ENCODE measurements around the gene CCDC121. TPM values are rescaled to one million over a fixed set of nuclear protein-coding genes. Genes with fewer than 3 reads are reported as not detected.

The CCDC121 gene
- total and polyA plus RNA-seq, 10 of the 15 experiments (the other 5 are each of a cell fraction or from before 2014, with no cell fraction given) = 0.34 to 1.2 (median 0.63) TPM

- BruUV-seq (replicated peaks) = no TSS peak
- Histone ChIP-seq H3K4me3 (no peak overlapping the region), H3K79me2 (ENCODE audit: control insufficient read depth, insufficient read depth, low read length) (no peaks in the 10 kb centered on the region), H3K4me1 (ENCODE audit: control insufficient read depth, insufficient read depth, low read length) (no peaks in the 10 kb centered on the region), H3K9ac (ENCODE audit: control insufficient read depth, insufficient read depth, low read length) (no peak overlapping the region), H3K27ac (ENCODE audit: control insufficient read depth, insufficient read depth) (no peak overlapping the region), H3K36me3 (ENCODE audit: control insufficient read depth in 2 of 2, insufficient read depth in 2 of 2, low read length in 1 of 2) (peaks cover 2 to 29% of the 10 kb centered on the region in 2 experiments; a peak in 3 of 4 replicates), H2AFZ (ENCODE audit: control insufficient read depth, low read depth, low read length) (no peak overlapping the region), H3K4me2 (ENCODE audit: control insufficient read depth, insufficient read depth) (no peak overlapping the region), H3K27me3 (replicated peaks in 1 of 2; ENCODE audit: control insufficient read depth in 2 of 2, insufficient read depth in 2 of 2, low read length in 1 of 2) (no peaks in the 10 kb centered on the region), H4K20me1 (ENCODE audit: control insufficient read depth, insufficient read depth) (no peaks in the 10 kb centered on the region), H3K9me3 (replicated peaks; ENCODE audit: control insufficient read depth, insufficient read depth, low read length) (no peaks in the 10 kb centered on the region)
- CTCF ChIA-PET = interaction anchor here (0.9 to 2.4 kb wide), 3 partner anchors 35 to 56 kb away, joined by 3 to 14 read pairs (median 3); no protein-coding TSS in a partner anchor
- in situ Hi-C loops (cut with MboI) = no loop called here
- no peak for DNase-seq (ENCODE audit: low read depth, low spot score)
- no peak for ATAC-seq
- POLR2A ChIA-PET = no interaction called here
- TF ChIP-seq CBX5 (IDR thresholded peaks at IDR 0.05; ENCODE audit: low read depth) = no peak
- no peak for TF ChIP-seq IKZF1 (conservative IDR thresholded peaks at IDR 0.05)
- TF ChIP-seq BCL11A (IDR thresholded peaks at IDR 0.05; ENCODE audit: low read depth, low read length) = no peak
- TF ChIP-seq CEBPZ (IDR thresholded peaks at IDR 0.05; ENCODE audit: low read depth, low read length) = no peak
- TF ChIP-seq E2F4 (IDR thresholded peaks at IDR 0.05; ENCODE audit: low read depth, low read length) = no peak
- no peak for TF ChIP-seq HDGF (IDR thresholded peaks at IDR 0.05)
- TF ChIP-seq NBN (IDR thresholded peaks at IDR 0.05) = no peak
- FAIRE-seq = no peak
- SMC1A ChIA-PET (ENCODE audit: uncharacterized antibody, unreplicated experiment) = interaction anchor here (1.1 to 1.8 kb wide), 2 partner anchors 10 to 35 kb away, joined by 3 to 4 read pairs; no protein-coding TSS in a partner anchor
- intact Hi-C loops (cut with micrococcal nuclease; ENCODE audit: unreplicated experiment) = no loop called here
- WGBS (ENCODE audit: insufficient coverage, insufficient replicate concordance, low lambda C conversion rate, missing lambda C conversion rate) = 100% methylated on average over 4 of the region's 4 CpGs
- RAD21 ChIA-PET (ENCODE audit: unreplicated experiment) = interaction anchor here (1.3 kb wide), 1 partner anchor 19 kb away, joined by 3 read pairs; no protein-coding TSS in a partner anchor
Measured at GRCh38 chr2:27647737-27648136, 18.9 kb upstream of the CCDC121 start.

Measured in GM12878 (cell line).